Activated effector memory CD4-positive, alpha-beta T cell treated with Interleukin-2 at 50 U/mL for 16 hours (primary cell): ENCODE measurements around the gene PFKFB4.

ENCODE experiments used
- DNase-seq: peaks from one replicate; pipeline ENCODE4 v3.0.0-alpha.2; 2020

PFKFB4 gene

DNA sequence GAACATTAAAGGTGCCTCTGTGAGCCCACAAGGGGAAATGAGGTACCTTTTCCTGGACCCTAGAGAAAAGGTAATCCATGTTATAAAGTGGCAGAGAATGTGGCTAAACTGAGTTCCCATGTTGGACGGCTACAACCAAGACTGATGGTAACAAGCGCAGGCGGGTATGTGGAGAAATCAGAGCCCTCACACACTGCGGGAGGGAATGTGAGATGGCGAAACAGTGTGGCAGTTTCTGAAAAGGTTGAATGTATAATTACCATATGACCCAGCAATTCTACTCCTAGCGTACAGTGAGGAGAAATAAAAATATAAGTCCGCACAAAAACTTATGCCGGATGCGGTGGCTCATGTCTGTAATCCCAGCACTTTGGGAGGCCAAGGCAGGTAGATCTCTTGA, 28.6 kb downstream of the PFKFB4 start:
- DNase-seq, result no peak

DNA sequence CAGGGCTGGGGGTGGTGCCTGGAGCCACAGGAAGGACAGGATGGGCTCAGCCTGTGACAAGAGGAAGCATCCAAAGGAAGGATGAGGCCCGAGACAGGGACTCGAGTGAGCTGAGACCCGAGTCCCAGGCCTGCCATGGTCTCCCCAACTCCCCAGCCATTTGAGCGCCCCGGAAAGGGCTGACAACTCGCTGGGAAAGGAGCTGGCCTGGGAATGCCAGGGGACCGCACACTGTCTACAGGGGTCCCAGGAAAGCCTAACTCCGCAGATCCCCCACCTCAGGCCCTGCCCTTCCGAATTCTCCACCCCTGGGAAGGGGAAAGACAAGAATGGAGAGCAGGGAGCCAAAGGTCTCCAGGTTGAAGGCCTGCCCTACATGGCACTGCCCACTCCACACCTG, 31.6 kb downstream of the PFKFB4 start:
- DNase-seq, result no peak

DNA sequence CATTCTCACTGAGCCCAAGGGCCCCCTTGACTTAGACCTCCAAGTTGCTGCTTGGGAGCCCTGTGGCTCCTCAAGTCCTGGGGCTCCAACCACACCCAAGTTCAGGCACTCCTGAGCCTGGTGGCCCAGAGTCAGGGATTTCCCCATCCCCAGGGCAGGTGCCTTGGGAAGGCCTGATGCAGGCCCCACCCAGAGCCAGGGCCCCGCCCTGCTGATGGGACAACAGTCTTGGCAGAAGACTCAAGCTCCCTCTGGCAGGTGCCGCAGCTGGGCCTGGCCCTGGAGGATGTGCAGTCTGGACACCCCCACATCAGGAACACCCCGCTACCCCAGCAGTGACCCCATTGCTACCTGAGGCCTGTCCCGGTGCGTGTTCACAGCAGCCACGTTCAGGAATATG, 35.0 kb downstream of the PFKFB4 start:
- no peak for DNase-seq

DNA sequence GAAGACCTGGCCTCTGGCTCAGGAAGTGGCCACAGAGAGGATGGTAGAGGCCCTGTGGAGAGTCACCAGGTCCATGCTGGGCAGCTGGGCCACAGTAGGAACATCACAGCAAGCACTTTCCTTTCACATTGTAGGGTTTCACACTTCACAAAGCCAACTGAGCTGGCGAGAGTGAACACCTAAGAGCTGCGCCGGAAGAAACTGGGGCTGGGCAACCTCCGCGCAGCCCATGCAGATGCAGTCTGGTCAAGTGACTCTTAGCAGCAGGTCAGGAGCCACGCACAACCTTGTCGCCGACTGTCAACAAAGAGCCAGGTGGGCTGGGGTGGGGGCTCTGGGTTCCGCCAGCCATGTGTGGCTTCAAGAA, 37.3 kb downstream of the PFKFB4 start:
- DNase-seq, result no peak

DNA sequence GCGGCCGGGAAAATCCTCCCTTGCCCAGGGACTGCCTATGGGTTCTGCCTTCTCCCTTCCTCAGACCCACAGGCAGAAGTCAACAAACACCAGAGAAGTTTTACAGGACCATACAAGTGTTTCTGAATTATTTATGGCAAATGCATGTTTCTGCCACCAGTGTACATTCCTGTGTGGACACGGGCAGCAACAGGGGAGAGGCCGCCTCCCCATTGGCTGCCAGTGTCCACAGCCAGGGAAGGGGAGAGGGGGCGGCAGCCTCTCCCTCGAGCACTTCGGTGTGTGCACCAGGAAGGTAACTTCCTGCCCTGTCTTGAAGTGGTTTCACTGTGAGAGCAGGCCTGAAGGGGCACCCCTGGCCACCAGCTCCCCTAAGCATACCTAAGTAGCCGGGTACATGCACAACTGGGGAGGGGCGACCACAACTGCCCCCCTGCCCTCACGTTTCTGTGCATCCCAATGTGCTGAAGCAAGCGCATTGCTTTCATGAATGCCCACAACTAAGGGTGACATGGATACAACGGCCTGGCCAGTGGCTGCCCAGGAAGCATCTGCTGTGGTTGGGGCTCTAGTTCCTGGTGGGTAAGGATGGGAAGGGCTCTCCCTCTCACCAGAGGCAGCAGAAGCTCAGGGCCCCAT, 37.8 kb downstream of the PFKFB4 start:
- peak; percentile 16 for DNase-seq

DNA sequence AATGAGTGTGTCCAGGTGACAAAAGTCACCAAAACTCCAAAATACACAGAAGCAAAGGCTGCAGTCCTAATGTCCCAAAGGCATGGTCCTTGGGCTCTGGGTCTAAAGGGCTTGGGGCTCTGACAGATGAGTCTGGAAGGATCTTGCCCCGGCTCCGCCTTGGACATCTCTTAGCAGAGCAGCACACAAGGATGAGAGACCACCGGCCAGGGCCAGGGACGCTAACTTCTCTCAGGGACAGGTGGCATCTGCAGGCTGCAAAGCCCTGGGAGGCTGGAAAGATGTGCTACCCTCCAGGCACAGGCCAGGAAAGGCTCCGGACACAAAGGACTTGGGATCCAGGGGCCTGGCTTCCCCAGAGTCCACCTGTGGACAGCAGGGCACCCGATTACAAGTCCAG, 38.5 kb downstream of the PFKFB4 start:
- no peak for DNase-seq

DNA sequence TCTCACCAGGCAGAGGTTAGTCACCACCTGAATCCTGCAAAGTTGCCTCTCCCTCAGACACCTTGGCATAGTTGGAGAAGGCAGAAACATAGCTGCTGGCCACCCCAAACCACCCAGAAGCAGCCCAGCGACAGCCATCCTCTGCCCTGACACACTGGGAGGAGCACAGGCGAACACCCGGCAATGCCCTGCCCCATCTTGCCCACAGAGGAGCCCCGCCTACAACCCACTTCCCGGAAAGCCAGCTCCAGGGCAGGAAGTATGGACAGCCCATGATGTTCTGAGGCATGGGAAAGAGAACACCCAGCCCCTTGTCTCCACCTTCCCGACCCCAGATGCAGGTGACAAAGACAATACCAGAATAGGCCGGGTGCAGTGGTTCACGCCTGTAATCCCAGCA, 40.0 kb downstream of the PFKFB4 start:
- peak; percentile 27 for DNase-seq

DNA sequence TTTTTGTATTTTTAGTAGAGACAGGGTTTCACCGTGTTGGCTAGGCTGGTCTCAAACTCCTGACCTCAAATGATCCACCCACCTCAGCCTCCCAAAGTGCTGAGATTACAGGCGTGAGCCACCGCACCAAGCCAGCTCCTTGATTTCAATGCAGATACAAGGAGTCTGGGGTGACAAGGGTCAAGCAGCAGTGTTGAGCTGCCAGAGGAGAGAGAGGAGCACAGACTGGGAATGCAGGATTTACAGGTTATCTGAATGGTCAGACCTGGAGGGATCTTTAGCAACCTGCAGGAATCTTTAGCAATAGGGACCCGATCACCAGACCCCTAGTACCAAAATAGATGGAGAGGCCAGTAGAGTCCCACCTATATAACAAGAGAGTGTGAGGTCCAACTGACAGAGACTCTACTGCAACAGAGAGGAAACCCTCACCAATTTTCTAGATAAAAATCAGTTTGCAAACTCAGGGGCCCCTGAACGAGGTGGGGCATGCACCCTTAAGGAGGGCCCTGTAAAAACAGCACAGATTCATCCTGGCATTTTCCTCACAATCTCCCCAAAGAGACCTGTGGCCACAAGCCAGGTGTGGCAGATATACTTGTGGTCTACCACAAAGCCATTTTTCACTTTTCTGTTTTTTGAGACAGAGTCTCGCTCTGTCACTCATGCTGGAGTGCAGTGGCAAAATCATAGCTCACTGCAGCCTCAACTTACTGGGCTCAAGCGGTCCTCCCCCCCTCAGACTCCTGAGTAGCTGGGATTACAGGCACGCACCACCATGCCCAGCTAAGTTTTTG, 42.0 kb downstream of the PFKFB4 start:
- peak; percentile 18 for DNase-seq

DNA sequence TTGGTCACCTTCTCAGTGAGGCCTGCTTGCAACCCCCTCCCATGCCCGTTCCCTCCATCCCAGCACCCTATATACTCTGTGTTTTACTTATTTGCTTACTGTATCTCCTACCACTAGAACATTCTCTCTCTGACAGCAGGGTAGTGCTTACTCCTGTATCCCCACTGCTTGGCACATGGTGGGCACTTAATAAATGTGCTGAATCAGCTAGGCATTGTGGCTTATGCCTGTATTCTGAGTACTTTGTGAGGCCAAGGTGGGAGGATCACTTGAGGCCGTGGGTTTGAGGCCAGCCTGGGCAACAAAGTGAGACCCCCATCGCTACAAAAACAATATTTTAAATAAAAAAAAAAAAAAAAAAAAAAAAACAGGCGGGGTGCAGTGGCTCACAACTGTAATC, 45.1 kb downstream of the PFKFB4 start:
- DNase-seq, result no peak

DNA sequence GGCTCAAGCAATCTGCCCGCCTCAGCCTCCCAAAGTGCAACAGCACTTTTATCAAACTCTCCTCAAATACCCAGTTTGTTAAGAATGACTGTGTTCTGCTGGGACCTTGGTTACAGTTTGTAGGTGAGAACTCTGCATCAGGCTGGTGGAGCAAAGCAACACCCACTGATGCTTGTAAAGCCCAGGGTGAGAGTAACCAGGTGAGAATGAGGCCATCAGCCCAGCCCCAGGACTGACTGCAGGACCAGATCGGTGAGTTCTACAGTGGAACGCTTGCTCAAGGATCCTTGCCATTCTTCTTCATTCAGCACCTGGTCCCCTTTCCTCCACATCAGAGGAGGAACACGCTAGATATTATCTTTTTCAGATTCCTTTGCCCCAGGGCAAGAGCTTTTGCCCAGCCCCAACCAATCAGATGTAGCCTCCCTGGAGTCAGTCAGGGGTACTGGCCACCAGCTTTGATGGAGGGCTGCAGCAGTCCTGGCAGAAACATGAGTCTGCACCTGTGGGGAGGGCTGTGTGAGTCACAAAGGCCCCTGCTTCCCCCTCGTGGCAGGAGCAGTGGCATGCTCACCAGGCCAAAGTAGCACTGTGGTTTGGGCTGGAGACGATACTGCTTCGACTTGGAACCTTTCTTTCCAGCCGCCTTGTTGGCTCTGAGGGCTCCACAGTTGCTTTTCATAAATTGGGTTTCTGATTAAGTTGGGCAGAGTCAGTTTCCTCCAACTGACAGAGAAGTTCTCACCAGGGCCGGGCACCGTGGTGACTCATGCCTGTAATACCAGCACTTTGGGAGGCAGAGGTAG, 49.1 kb downstream of the PFKFB4 start:
- DNase-seq, result peak; percentile 66

DNA sequence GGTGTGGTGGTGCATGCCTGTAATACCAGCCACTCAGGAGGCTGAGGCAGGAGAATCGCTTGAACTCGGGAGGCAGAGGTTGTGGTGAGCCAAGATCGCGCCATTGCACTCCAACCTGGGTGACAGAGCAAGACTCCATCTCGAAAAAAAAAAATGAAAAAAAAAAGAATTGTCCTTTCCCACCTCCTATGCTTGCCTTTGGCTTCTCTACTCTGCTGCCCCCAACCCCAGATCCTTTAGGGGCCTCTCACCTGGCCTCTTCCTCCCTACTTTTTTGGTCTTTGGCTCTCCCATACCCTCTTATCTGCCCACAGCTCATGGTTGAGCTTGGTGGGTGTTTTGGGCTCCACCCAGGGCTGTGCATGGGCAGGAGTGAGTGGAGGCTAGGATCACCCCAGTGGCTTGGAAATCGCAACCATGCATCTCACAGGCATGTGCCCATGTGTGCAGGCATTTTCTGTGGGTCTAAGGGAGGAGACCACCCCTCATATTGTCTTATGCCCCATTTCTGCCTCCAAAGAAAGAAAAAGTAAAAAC, 50.6 kb downstream of the PFKFB4 start:
- DNase-seq, result no peak

DNA sequence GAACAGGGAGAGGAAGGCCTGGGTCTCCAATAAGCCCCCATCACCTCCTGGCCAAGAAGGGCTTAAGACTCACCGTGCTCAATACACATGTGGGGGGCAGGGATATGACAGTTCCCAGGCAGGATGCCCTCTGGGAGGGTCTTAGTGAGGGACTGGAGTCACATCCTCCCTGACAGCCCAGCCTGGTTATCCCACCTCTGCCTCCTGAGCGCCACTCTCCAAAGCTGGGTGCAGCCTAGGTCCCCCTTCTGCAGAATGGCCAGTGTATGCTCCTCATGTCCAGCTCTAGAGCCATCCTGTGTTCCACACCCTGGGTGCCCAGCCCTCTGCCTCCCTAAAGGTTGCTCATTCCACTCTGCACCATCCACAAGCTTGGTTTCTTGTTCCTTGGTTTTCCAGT, 51.5 kb downstream of the PFKFB4 start:
- no peak for DNase-seq

DNA sequence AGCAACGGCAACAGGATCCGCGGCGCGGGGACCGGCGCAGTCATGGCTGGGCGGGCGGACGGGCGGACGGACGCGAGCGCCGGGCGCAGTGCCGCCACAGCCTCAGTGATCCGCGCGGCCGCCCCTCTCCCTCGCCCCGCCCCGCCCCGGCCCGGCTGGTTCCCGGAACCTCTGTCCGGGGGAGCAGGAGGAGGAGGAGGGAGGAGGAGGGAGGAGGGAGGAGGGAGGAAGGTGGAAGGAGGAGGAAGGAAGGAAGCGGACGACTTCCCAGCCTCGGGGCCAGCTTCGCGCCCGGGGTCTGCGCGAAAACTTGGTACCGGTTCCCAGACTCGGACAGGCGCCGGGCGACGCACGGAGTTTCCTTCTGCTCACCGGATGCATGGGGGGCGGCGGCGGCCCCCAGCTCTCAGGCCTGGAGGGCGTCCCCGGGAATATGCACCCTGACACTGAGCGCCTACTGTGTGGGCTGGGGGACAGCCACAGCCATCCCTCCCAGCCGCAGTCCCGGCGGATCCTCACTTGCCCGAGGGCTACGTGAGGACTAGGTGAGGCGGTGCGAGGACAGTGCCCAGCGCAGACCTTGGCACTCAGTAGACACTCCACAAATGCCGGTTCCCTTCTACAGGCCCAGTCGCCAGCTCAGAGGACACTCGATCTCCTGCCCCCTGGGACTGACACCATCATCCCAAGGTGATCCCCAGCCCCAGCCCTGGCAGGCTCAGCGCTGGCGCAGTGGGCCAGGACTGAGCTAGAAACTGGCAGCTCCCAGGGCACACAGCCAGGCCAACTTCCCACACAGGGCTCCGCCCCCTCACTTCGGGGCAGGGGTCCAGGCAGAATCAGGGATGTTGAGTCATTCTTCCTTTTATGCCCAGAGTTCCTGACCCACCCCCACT, 52.3 kb downstream of the PFKFB4 start, which contains the start of gene SHISA5:
Gene SHISA5, minus strand, starts transcription at position 124 of the 896 bp plus-strand sequence. Its CDS starts 80 bp downstream, at position 44.
- peak; percentile 51 for DNase-seq

DNA sequence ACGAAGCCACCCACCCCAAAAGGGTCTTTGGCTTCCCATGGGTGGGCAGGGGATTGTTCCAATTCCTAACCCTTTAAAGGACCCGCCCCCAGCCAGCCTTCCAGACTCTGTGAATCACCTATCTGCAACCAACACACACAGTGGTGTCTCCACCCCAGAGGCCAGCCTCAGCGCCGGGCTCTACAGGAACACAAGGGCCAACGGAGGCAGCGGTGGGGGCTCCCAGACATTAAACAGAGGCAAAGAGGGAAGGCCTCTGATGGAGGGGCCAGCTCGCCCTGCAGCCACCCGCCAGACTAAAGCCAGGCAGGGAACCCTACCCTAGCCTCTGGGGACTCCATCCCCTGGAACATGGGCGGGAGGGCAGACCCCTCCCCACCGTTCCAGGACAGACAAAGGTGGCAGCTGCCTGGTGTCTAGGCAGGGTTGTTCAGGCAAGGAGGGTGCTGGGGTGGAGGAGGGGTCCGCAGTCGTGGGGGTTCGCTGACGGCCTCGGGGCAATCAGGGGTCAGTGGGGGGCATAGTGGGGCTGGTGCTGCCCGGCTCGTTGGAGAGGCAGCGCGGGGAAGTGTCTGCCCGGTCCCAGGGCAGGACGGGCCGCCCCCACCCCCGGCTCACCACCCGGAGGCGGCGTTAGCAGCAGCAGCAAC, 53.1 kb downstream of the PFKFB4 start:
- no peak for DNase-seq

DNA sequence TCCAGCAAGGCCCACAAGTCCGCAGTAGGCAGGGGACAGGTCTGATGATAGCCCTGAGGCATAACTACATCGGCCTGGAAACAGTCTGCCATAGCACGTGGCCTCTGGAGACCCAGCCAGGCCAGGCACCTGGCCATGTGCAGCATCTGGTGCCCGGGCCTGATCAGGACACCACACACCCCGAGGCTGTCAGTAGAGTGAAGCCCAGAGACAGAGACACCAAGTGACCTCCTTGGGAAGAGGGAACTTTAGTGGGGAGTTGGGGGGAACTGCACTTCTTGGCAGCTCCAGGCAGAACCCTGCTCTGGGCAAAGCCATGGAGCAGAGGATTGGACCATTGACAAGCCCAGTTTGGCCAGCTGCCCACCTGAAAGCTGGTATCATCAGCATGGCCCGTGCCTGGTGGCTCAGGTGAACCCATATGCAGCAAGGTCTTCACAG, 53.9 kb downstream of the PFKFB4 start:
- DNase-seq, result no peak

DNA sequence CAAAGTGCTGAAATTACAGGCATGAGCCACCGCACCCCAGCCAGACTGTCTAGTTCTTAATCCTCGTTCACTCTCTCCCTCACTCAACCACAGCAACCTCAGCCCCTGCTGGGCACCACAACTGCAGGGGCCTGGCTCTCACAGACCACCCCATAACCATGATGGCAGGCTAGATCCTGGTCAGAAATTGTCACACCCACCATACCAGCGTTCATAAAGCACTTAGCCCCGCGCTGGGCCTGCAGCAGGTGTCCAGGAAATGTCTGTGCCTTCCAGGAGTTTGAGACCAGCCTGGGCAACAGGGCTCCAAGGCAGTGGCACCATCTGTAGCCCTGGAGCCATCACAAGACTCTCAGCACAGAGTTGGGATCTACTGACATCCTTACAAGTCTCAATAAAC, 54.5 kb downstream of the PFKFB4 start:
- no peak for DNase-seq

DNA sequence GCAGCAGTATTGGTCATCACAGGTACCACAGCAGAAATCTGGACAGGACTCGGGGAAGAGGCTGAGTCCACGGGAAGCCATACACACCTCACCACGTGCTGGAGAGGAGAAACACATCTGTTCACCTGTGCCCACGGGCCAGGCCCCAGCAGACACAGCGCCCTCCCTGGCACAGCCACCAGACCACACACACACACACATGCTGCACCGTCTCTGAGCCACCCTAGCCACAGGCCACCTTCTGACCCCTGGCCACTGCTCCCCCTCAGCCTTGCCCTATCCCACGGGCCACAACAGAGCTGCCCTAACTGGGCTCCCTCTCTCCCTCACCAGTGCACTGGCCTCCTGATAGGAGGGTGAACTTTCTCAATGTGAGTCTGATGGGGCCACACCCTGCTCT, 55.4 kb downstream of the PFKFB4 start:
- no peak for DNase-seq

DNA sequence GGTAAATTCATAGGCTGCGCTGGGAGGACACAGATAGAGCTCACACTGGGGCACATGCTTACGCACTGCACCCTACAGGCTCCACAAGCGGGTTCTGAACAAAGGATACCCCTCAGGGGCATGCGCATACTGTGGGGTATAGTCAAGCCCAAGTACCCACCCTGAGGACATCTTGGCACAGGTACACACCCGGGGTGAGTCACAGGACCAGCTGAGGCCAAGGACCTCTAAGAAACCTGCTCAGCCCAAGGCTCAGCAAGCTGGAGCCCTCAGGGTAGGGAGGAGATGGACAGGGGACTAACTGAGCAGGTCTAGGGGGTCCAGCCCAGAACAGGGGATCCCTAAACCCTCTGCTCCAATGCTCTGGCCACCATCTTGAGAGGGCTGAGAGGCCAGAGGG, 55.9 kb downstream of the PFKFB4 start:
- no peak for DNase-seq

DNA sequence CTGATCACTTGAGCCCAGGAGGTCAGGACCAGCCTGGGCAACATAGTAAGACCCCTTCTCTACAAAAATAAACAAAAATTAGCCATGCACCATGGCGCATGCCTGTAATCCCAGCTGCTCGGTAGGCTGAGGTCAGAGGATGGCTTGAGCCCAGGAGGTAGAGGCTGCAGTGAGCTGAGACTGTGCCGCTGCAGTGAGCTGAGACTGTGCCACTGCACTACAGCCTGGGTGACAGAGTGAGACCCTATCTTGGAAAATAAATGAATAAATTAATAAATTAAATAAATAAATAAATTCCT, 63.5 kb downstream of the PFKFB4 start:
- no peak for DNase-seq

DNA sequence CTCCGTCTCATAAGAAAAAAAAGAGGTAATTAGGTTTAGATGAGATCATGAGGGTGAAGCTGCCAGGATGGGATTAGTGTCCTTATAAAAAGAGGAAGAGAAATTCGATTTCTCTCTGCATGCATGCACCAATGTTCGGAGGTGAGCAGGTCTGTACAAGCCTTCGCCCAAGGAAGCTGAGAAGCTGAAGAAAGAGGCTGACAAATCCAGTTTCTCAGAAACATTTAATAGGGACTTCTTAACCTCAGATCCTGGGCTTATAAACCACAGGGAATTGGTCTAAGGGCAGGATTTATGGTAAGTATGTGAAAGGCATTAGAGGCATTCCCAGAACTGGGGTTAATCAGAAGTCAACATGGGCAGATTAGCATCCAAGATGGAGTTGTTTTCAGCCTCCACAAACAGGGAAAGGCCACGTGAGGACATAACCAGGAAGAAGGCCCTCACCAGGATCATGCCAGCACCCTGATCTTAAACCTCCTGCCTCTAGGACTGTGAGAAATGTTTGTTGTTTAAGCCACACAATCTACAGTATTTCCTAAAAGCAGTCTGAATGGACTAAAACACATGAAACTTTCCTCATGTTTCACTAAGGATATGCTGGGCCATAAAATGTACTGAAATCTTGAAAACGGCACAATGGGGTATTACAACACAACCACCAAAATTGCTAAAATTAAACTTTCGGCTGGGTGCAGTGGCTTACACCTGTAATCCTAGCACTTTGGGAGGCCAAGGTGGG, 64.0 kb downstream of the PFKFB4 start:
- DNase-seq, result no peak

DNA sequence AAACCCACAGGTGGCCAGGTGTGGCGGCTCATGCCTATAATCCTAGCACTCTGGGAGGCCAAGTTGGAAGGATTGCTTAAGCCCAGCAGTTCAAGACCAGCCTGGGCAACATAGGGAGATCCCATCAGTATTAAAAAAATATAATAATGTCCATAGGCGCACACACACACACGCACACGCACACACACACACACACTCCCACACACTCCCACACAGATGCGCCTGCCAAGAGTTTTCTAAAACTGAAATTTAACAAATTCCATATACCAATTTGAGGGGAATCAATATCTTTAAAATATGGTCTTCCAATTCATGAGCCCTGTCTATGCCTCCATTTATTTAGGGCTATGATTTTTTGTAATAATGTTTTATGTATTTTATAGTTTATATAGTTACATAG, 69.7 kb downstream of the PFKFB4 start:
- no peak for DNase-seq
